GM19035 (cell line): ENCODE measurements around the gene PAK1IP1.
"Not testable (repeated sequence)": the region's sequence is repeated elsewhere in the genome, so short reads cannot be mapped to it uniquely, and the experiment has no call there.

Source experiments
- ATAC-seq: cut with Tn5 transposase; IDR thresholded peaks from one replicate; pipeline ENCODE4 v1.9.1; 2021; ENCODE audit not compliant: unreplicated experiment

Gene PAK1IP1

DNA sequence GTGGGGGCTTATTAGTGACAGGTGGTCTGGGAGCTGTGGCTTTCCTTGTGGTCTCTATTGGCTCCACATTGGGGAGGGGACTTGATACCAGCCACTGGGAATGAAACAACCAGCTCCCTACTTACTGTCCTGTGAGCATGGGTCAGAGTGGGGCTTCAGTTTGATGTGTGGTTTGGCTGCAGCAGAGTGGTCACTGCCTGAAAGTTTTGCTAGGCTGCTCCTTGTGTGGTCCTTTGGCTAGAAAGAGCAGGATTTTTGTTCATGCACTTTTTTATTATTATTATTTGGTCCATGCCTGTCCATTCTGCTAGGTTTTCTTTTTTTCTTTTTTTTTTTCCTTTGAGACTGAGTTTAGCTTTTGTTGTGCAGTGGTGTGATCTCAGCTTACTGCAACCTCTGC lies 45.3 kb downstream of the PAK1IP1 start:
- no peak for ATAC-seq

DNA sequence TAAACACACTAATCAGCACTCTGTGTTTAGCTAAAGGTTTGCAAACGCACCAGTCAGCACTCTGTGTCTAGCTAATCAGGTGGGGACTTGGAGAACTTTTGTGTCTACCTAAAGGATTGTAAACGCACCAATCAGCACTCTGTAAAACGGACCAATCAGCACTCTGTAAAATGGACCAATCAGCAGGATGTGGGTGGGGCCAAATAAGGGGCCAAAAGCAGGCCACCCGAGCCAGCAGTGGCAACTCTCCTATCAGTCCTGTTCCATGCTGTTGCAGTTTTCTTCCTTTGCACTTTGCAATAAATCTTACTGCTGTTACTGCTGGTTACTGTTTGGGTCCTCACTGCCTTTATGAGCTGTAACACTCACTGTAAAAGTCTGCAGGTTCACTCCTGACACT lies 46.9 kb downstream of the PAK1IP1 start:
- ATAC-seq, result not testable (repeated sequence)

DNA sequence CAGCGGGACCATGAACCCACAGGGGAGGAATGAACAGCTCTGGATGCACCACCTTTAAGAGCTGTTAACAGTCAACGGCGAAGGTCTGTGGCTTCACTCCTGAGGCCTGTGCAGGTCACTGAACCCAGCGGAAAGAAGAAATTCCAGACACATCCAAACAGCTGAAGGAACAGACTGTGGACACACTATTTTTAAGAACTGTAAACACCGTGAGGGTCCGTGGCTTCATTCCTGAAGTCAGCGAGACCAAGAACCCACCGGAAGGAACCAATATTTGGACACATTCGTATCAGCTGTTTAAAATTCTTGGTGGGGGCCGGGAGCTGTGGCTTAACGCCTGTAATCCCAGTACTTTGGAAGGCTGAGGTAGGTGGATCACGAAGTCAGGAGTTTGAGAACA lies 47.5 kb downstream of the PAK1IP1 start:
- no peak for ATAC-seq

DNA sequence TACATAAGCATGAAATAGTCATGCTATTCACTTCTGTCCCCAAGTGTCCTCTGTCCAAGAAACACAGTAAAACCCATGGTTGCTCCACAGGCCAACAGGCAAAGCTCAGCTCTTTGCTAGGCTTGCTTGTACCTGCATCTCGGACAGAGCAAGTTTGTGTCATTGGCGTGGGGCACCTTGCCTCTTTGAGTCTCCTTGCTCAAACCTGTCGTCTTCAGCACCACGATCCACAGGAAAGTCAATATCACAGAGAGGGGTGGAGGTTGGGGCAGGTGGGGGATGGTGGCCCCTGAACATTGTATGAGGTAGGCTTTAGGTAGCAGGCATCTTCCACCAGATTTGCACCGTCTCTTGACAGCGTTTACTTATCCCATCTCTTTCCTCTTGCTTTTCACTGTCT lies 48.7 kb downstream of the PAK1IP1 start:
- no peak for ATAC-seq

DNA sequence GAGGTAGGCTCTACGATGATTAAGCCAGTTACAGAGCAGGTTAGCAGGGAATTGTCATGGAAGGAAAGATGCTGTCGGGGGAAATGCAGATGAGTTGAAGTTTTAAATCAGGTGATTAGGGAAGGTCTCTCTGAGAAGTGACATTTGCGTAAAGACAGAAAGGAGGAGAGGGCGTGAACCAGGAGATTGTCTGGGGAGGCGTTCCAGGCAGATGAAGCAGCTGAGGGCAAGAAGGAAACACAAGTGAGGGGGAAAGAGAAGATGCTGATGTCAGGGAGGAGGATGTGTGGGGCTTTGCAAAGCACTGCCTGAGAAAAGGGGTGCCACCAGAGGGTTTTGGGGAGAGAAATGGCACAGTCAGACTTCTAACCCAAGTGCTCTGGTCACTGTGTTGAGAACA lies 50.3 kb downstream of the PAK1IP1 start:
- no peak for ATAC-seq

DNA sequence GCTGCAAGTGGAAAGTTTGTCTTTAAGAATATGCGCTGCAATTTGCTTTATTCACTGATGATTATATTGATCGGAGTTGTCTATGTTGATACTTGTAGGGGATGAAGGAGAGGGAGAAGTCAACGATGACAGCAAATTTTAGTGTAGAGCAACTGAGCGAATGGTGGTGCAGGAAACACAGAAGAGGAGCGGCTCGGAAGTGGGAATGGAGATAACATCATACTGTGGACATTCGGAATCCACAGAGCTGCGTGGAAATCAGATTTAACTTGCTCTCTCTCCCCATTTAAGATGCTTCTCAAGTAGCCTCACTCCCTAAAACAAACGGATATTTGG lies 52.1 kb downstream of the PAK1IP1 start:
- peak; percentile 0 for ATAC-seq

DNA sequence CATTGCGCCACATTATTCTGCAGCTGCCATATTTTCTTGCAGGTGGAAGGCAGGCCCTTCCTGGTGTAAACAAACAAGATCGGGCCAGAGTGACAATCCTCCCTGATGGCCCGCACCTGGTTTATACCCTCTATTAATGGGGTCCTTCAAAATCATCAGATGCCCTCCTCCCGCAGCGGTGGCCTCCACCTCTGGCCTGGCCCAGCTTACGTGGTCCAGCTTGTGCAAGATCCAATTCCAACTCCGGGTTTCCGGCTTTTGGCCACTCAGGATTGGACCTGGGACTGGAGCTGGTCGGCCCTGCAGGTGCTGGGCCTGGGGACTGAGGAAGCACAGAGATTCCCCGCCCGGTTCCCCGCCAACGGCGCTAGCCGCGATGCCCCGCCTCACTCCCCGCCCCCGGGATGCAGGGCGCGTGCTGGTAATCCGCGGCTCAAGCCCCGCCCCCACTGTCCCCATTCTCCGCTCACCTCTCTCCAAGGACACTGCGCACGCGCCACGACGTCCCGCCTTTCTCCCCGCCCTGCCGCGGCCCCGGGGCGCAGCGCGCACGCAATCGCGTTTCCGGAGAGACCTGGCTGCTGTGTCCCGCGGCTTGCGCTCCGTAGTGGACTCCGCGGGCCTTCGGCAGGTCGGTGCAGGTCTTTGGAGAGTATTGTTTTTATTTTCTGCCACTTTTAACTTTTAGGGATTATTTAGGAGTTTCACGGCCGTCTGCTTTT lies 52.6 kb downstream of the PAK1IP1 start, which contains the start of gene TMEM14B:
Gene TMEM14B (plus strand): TSS at position 555 of the 722 bp plus-strand sequence. CDS start 1,441 bp downstream, outside the sequence.
- ATAC-seq, result peak; percentile 93

DNA sequence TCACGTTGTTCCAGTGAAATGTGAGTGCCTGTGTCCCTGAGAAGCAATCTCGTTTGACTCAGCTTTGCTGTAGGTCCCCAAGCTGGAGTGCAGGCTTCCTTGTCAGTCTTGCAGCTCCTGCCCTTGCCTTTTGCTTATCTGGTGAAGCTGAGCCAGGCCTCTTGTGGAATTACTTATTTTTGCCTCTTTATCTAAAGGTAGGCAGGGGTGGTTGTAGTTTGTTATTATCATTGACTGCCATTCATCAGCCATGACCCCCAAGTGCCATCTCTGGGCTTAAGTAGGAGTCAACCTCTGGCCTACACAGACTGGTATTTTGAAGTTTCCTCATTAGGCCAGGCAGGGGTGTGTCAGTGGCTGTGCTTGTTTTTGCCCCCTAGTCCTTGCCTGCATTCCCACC lies 55.0 kb downstream of the PAK1IP1 start:
- no peak for ATAC-seq

DNA sequence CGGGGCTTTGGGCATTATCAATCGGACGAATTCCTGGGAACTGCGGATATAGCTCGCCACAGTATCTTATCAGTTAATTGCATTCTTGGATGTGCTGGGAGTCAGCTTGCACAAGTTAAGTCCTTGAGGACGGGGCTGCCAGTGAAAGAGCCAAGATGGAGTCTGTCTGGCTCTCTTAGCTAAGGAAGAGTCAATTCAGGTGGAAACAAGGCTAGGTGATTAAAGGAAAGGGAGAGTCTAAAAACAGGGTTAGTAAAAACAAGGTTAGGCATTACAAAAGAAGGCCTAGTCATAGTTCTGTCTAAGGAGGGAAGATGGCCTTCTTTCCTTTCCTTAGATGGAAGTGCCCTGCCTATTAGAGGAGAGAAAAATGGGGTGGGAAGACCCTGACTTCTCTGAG lies 55.8 kb downstream of the PAK1IP1 start:
- ATAC-seq, result not testable (repeated sequence)

DNA sequence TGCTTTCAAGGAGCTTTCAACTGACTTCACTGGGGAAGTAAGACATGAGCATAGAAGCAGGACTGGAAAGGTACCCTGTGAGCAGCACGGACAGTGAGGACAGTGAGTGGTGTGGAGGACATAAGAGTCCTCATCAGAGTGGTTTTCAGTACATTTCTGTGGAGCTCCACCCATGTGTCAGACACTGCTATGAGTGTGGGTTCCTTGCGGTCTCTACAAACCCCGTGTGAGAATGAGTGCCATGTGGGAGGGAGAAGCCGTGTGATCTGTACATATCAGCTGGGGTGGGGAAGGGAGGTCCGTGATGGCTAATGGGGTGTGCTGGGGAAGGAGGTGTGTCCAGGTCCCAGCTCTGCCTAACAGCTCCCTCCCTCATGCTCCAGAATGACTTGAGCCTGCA lies 57.0 kb downstream of the PAK1IP1 start:
- ATAC-seq, result not testable (repeated sequence)

DNA sequence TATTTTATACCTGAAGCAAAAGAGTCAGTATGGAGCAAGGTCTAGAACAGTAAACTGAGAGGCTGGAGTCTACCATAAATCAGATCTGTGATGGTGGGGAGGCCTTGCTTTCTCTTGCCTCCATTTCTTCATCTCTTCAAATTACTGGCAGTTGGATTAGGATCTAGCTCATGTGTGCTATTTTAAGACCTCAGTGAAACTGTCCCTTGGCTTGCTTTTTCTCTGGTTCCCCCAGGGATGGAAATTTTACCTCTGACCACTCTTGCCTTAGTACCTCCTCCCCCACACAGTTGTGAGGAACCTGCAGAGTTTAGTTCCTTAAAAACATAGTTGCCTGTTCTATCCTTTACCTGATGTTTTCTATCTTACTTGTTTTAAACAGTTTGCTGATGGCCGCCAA lies 61.3 kb downstream of the PAK1IP1 start:
- no peak for ATAC-seq
